ENCODE measurements around the gene MAST2. TPM values are rescaled to one million over a fixed set of nuclear protein-coding genes. Genes with fewer than 3 reads are reported as not detected.

Gene MAST2
- total RNA-seq, 1 experiment from 2014 or later: 52.8 TPM

GRCh38 chr1:45913183-45913683, 109.8 kb downstream of the MAST2 start:
- no peak overlapping the region for H2AFZ ChIP-seq (ENCODE audit: low read length)
- H3K4me2 ChIP-seq (ENCODE audit: low read depth, low read length, poor library complexity, severe bottlenecking): peak overlapping the region; percentile 6
- H3K9ac ChIP-seq (ENCODE audit: low read length): no peak overlapping the region
- no peak overlapping the region for H3K4me3 ChIP-seq (ENCODE audit: low read length)
- peak; percentile 52 for DNase-seq
- H3K27me3 ChIP-seq (ENCODE audit: low read length): no peaks in the 10 kb centered on the region
- peaks cover 93% of the 10 kb centered on the region for H3K79me2 ChIP-seq (ENCODE audit: low read length)
- peak overlapping the region; percentile 35 for H3K27ac ChIP-seq (ENCODE audit: low read length)
- H3K9me2 ChIP-seq (replicated peaks; ENCODE audit: insufficient read depth, low read length): no peaks in the 10 kb centered on the region
- no peaks in the 10 kb centered on the region for H3K9me3 ChIP-seq (ENCODE audit: low read length)
- no peaks in the 10 kb centered on the region for H3K36me3 ChIP-seq (ENCODE audit: insufficient read depth, low read length)
- H3K4me1 ChIP-seq (ENCODE audit: low read length): peaks cover 60% of the 10 kb centered on the region
- H4K20me1 ChIP-seq (ENCODE audit: insufficient read depth, low read depth, low read length): no peaks in the 10 kb centered on the region

- Histone ChIP-seq H3K4me1 (ENCODE audit: low read length) (peaks cover 53% of the 10 kb centered on the region), H3K4me2 (ENCODE audit: low read depth, low read length, poor library complexity, severe bottlenecking) (peak overlapping the region; percentile 6), H3K79me2 (ENCODE audit: low read length) (peaks cover 93% of the 10 kb centered on the region), H3K36me3 (ENCODE audit: insufficient read depth, low read length) (no peaks in the 10 kb centered on the region), H3K9me2 (replicated peaks; ENCODE audit: insufficient read depth, low read length) (no peaks in the 10 kb centered on the region), H3K27ac (ENCODE audit: low read length) (peak overlapping the region; percentile 35), H3K9ac (ENCODE audit: low read length) (0 out of 2 replicates have a peak overlapping the region, but pooled peaks have one; percentile 21), H3K9me3 (ENCODE audit: low read length) (no peaks in the 10 kb centered on the region), H4K20me1 (ENCODE audit: insufficient read depth, low read depth, low read length) (no peaks in the 10 kb centered on the region), H3K4me3 (ENCODE audit: low read length) (no peak overlapping the region), H3K27me3 (ENCODE audit: low read length) (no peaks in the 10 kb centered on the region), H2AFZ (ENCODE audit: low read length) (no peak overlapping the region)
- DNase-seq: no peak
Observed at GRCh38 chr1:45913731-45914501, 110.5 kb downstream of the MAST2 start.

GRCh38 chr1:45914836-45915235, 111.4 kb downstream of the MAST2 start:
- H3K4me3 ChIP-seq (ENCODE audit: low read length): no peak overlapping the region
- H3K27ac ChIP-seq (ENCODE audit: low read length): peak overlapping the region; percentile 35
- H3K79me2 ChIP-seq (ENCODE audit: low read length): peaks cover 93% of the 10 kb centered on the region
- H2AFZ ChIP-seq (ENCODE audit: low read length): no peak overlapping the region
- no peaks in the 10 kb centered on the region for H4K20me1 ChIP-seq (ENCODE audit: insufficient read depth, low read depth, low read length)
- no peaks in the 10 kb centered on the region for H3K36me3 ChIP-seq (ENCODE audit: insufficient read depth, low read length)
- H3K4me2 ChIP-seq (ENCODE audit: low read depth, low read length, poor library complexity, severe bottlenecking): no peak overlapping the region
- H3K9me3 ChIP-seq (ENCODE audit: low read length): no peaks in the 10 kb centered on the region
- DNase-seq: no peak
- no peaks in the 10 kb centered on the region for H3K27me3 ChIP-seq (ENCODE audit: low read length)
- peak overlapping the region; percentile 21; the same call in 1 of the 2 replicates for H3K9ac ChIP-seq (ENCODE audit: low read length)
- H3K9me2 ChIP-seq (replicated peaks; ENCODE audit: insufficient read depth, low read length): no peaks in the 10 kb centered on the region
- H3K4me1 ChIP-seq (ENCODE audit: low read length): peaks cover 49% of the 10 kb centered on the region

GRCh38 chr1:45922374-45922773, 119.0 kb downstream of the MAST2 start:
- H3K27me3 ChIP-seq (ENCODE audit: low read length): no peaks in the 10 kb centered on the region
- peaks cover 55% of the 10 kb centered on the region for H3K4me1 ChIP-seq (ENCODE audit: low read length)
- H3K36me3 ChIP-seq (ENCODE audit: insufficient read depth, low read length): no peaks in the 10 kb centered on the region
- no peaks in the 10 kb centered on the region for H3K9me3 ChIP-seq (ENCODE audit: low read length)
- no peaks in the 10 kb centered on the region for H3K9me2 ChIP-seq (replicated peaks; ENCODE audit: insufficient read depth, low read length)
- H3K27ac ChIP-seq (ENCODE audit: low read length): no peak overlapping the region
- no peaks in the 10 kb centered on the region for H4K20me1 ChIP-seq (ENCODE audit: insufficient read depth, low read depth, low read length)
- H3K79me2 ChIP-seq (ENCODE audit: low read length): peaks cover 94% of the 10 kb centered on the region
- no peak overlapping the region for H3K4me3 ChIP-seq (ENCODE audit: low read length)
- no peak for DNase-seq
- no peak overlapping the region for H2AFZ ChIP-seq (ENCODE audit: low read length)
- no peak overlapping the region for H3K4me2 ChIP-seq (ENCODE audit: low read depth, low read length, poor library complexity, severe bottlenecking)
- H3K9ac ChIP-seq (ENCODE audit: low read length): no peak overlapping the region

GRCh38 chr1:45922813-45923212, 119.4 kb downstream of the MAST2 start:
- H3K9me2 ChIP-seq (replicated peaks; ENCODE audit: insufficient read depth, low read length): no peaks in the 10 kb centered on the region
- no peak overlapping the region for H3K9ac ChIP-seq (ENCODE audit: low read length)
- no peak for DNase-seq
- no peaks in the 10 kb centered on the region for H3K9me3 ChIP-seq (ENCODE audit: low read length)
- H3K36me3 ChIP-seq (ENCODE audit: insufficient read depth, low read length): no peaks in the 10 kb centered on the region
- H3K27ac ChIP-seq (ENCODE audit: low read length): peak overlapping the region; percentile 33; the same call in 1 of the 2 replicates
- no peaks in the 10 kb centered on the region for H3K27me3 ChIP-seq (ENCODE audit: low read length)
- peaks cover 56% of the 10 kb centered on the region for H3K4me1 ChIP-seq (ENCODE audit: low read length)
- no peak overlapping the region for H2AFZ ChIP-seq (ENCODE audit: low read length)
- H4K20me1 ChIP-seq (ENCODE audit: insufficient read depth, low read depth, low read length): no peaks in the 10 kb centered on the region
- H3K4me2 ChIP-seq (ENCODE audit: low read depth, low read length, poor library complexity, severe bottlenecking): no peak overlapping the region
- H3K79me2 ChIP-seq (ENCODE audit: low read length): peaks cover 94% of the 10 kb centered on the region
- no peak overlapping the region for H3K4me3 ChIP-seq (ENCODE audit: low read length)

- no peak overlapping the region for H2AFZ ChIP-seq (ENCODE audit: low read length)
- H3K36me3 ChIP-seq (ENCODE audit: insufficient read depth, low read length): no peaks in the 10 kb centered on the region
- peaks cover 94% of the 10 kb centered on the region for H3K79me2 ChIP-seq (ENCODE audit: low read length)
- no peak for DNase-seq
- peak overlapping the region; percentile 33; the same call in 1 of the 2 replicates for H3K27ac ChIP-seq (ENCODE audit: low read length)
- no peak overlapping the region for H3K4me2 ChIP-seq (ENCODE audit: low read depth, low read length, poor library complexity, severe bottlenecking)
- no peaks in the 10 kb centered on the region for H3K9me3 ChIP-seq (ENCODE audit: low read length)
- H3K4me3 ChIP-seq (ENCODE audit: low read length): no peak overlapping the region
- peaks cover 61% of the 10 kb centered on the region for H3K4me1 ChIP-seq (ENCODE audit: low read length)
- H3K9ac ChIP-seq (ENCODE audit: low read length): no peak overlapping the region
- no peaks in the 10 kb centered on the region for H4K20me1 ChIP-seq (ENCODE audit: insufficient read depth, low read depth, low read length)
- no peaks in the 10 kb centered on the region for H3K9me2 ChIP-seq (replicated peaks; ENCODE audit: insufficient read depth, low read length)
- H3K27me3 ChIP-seq (ENCODE audit: low read length): no peaks in the 10 kb centered on the region
Observed at GRCh38 chr1:45923343-45923742, 119.9 kb downstream of the MAST2 start.

- Histone ChIP-seq H4K20me1 (ENCODE audit: insufficient read depth, low read depth, low read length) (no peaks in the 10 kb centered on the region), H3K27ac (ENCODE audit: low read length) (peak overlapping the region; percentile 74), H3K9me2 (replicated peaks; ENCODE audit: insufficient read depth, low read length) (no peaks in the 10 kb centered on the region), H2AFZ (ENCODE audit: low read length) (no peak overlapping the region), H3K79me2 (ENCODE audit: low read length) (peaks cover 94% of the 10 kb centered on the region), H3K9ac (ENCODE audit: low read length) (no peak overlapping the region), H3K36me3 (ENCODE audit: insufficient read depth, low read length) (no peaks in the 10 kb centered on the region), H3K9me3 (ENCODE audit: low read length) (no peaks in the 10 kb centered on the region), H3K4me3 (ENCODE audit: low read length) (no peak overlapping the region), H3K27me3 (ENCODE audit: low read length) (no peaks in the 10 kb centered on the region), H3K4me2 (ENCODE audit: low read depth, low read length, poor library complexity, severe bottlenecking) (peak overlapping the region; percentile 40), H3K4me1 (ENCODE audit: low read length) (peaks cover 74% of the 10 kb centered on the region)
- no peak for DNase-seq
Observed at GRCh38 chr1:45924736-45925135, 121.3 kb downstream of the MAST2 start.

GRCh38 chr1:45925728-45926287, 122.4 kb downstream of the MAST2 start:
- H3K4me3 ChIP-seq (ENCODE audit: low read length): no peak overlapping the region
- no peak overlapping the region for H2AFZ ChIP-seq (ENCODE audit: low read length)
- no peaks in the 10 kb centered on the region for H3K9me3 ChIP-seq (ENCODE audit: low read length)
- no peaks in the 10 kb centered on the region for H3K9me2 ChIP-seq (replicated peaks; ENCODE audit: insufficient read depth, low read length)
- peak overlapping the region; percentile 74 for H3K27ac ChIP-seq (ENCODE audit: low read length)
- H3K27me3 ChIP-seq (ENCODE audit: low read length): no peaks in the 10 kb centered on the region
- peaks cover 74% of the 10 kb centered on the region for H3K4me1 ChIP-seq (ENCODE audit: low read length)
- no peak for DNase-seq
- H3K4me2 ChIP-seq (ENCODE audit: low read depth, low read length, poor library complexity, severe bottlenecking): peak overlapping the region; percentile 40
- peak overlapping the region; percentile 14 for H3K9ac ChIP-seq (ENCODE audit: low read length)
- peaks cover 94% of the 10 kb centered on the region for H3K79me2 ChIP-seq (ENCODE audit: low read length)
- no peaks in the 10 kb centered on the region for H3K36me3 ChIP-seq (ENCODE audit: insufficient read depth, low read length)
- no peaks in the 10 kb centered on the region for H4K20me1 ChIP-seq (ENCODE audit: insufficient read depth, low read depth, low read length)
